Measurements from ENCODE around the gene GZMM.

GZMM gene

GRCh38 chr19:543910-544608 lies at the start of gene GZMM:
TSS of gene GZMM (plus strand) at chr19:544053. CDS start at chr19:544072, 19 bp downstream.
- no peak for DNase-seq

GRCh38 chr19:494171-495080 lies 49.4 kb upstream of the GZMM start:
- DNase-seq, result no peak

GRCh38 chr19:495081-495401 lies 48.8 kb upstream of the GZMM start:
- DNase-seq, result no peak

- no peak for DNase-seq
Measured at GRCh38 chr19:495402-496111, 48.3 kb upstream of the GZMM start.

- DNase-seq, result no peak
Measured at GRCh38 chr19:496112-496665, 47.7 kb upstream of the GZMM start, which contains the start of gene MADCAM1. TSS of gene MADCAM1 (plus strand) at chr19:496486. CDS start at chr19:496500, 14 bp downstream.

GRCh38 chr19:496986-497385 lies 46.9 kb upstream of the GZMM start:
- no peak for DNase-seq

- no peak for DNase-seq
Measured at GRCh38 chr19:497491-497868, 46.4 kb upstream of the GZMM start.

- DNase-seq, result no peak
Measured at GRCh38 chr19:497869-498510, 45.9 kb upstream of the GZMM start.

GRCh38 chr19:498511-498891 lies 45.4 kb upstream of the GZMM start:
- no peak for DNase-seq

GRCh38 chr19:498977-499623 lies 44.8 kb upstream of the GZMM start:
- DNase-seq, result no peak

GRCh38 chr19:501646-502045 lies 42.2 kb upstream of the GZMM start:
- no peak for DNase-seq

- no peak for DNase-seq
Measured at GRCh38 chr19:504616-505015, 39.2 kb upstream of the GZMM start.

GRCh38 chr19:506404-507285 lies 37.2 kb upstream of the GZMM start:
- DNase-seq, result peak; percentile 73

- DNase-seq, result peak; percentile 94
Measured at GRCh38 chr19:507286-508203, 36.3 kb upstream of the GZMM start, which contains the start of gene TPGS1. TSS of gene TPGS1 (plus strand) at chr19:507497. CDS start at chr19:507507, 10 bp downstream.

- no peak for DNase-seq
Measured at GRCh38 chr19:508204-509150, 35.4 kb upstream of the GZMM start.

GRCh38 chr19:510606-511100 lies 33.2 kb upstream of the GZMM start:
- peak; percentile 63 for DNase-seq

- DNase-seq, result peak; percentile 89
Measured at GRCh38 chr19:511101-511851, 32.6 kb upstream of the GZMM start.

Measured in NCI-H510A (cell line).